ENCODE measurements around the gene C3orf20. TPM values are rescaled to one million over a fixed set of nuclear protein-coding genes. Genes with fewer than 3 reads are reported as not detected.

C3orf20 gene
- total RNA-seq, 1 experiment from 2014 or later, result 0.28 TPM

DNA sequence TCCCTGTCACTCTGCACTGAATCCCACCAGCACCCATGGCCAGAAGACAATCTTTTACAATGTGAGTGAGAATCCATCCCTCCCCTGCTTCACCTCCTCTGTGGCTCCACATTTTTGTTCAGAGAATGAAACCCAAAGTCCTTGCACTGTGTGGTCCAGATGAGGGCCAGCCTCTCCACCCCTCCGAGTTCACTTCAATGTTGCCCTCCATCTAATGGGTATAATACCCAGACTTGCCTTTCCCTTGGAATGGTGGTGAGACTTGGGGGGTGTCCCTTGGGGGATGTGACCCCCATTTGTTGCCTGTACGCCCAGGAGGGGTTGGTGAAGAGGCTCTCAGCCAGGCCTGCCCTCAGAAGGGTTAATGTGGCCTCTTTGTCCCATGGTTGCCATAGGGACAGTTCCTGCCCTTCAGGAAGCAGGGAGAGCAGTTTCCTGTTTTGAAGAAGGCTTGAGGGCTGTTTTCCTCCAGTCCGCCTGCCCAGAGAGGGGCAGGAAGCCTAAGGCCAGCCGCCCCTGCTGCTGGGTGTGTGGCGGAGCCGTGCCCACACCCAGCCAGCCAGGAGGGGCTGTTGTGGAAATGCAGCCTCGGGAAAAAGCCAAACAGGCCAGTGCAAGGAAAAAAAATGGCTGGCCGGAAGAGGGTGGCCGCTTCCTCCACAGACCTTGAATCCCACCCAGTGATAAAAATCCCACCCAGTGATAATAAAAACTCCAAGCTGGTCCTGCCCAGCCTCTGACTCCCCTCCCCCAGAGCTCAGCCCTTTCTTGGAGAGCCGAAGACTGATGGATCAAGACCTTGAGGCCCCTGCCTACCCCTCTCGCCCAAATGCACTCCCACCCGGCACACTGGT is 129.3 kb downstream of the C3orf20 start:
- Mint-ChIP-seq H3K9me3 (ENCODE audit: low read depth, unreplicated experiment) (no peaks in the 10 kb centered on the region), H3K4me1 (ENCODE audit: low read depth, unreplicated experiment) (peaks cover 35% of the 10 kb centered on the region), H3K27ac (ENCODE audit: unreplicated experiment) (no peak overlapping the region), H3K27me3 (ENCODE audit: unreplicated experiment) (peaks cover 22% of the 10 kb centered on the region), H3K36me3 (ENCODE audit: insufficient read depth, unreplicated experiment) (no peaks in the 10 kb centered on the region), H3K4me3 (ENCODE audit: low read depth, unreplicated experiment) (no peak overlapping the region)
- CTCF ChIA-PET, result interaction anchor here (0.6 to 1.2 kb wide), 4 partner anchors 17 to 117 kb away, joined by 3 read pairs; no protein-coding TSS in a partner anchor
- BruUV-seq (replicated peaks), result no TSS peak
- no peak for DNase-seq
- TF ChIP-seq, protein P1, sequence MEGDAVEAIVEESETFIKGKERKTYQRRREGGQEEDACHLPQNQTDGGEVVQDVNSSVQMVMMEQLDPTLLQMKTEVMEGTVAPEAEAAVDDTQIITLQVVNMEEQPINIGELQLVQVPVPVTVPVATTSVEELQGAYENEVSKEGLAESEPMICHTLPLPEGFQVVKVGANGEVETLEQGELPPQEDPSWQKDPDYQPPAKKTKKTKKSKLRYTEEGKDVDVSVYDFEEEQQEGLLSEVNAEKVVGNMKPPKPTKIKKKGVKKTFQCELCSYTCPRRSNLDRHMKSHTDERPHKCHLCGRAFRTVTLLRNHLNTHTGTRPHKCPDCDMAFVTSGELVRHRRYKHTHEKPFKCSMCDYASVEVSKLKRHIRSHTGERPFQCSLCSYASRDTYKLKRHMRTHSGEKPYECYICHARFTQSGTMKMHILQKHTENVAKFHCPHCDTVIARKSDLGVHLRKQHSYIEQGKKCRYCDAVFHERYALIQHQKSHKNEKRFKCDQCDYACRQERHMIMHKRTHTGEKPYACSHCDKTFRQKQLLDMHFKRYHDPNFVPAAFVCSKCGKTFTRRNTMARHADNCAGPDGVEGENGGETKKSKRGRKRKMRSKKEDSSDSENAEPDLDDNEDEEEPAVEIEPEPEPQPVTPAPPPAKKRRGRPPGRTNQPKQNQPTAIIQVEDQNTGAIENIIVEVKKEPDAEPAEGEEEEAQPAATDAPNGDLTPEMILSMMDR (IDR thresholded peaks at IDR 0.05; ENCODE audit: unreplicated experiment), result no peak
- intact Hi-C loops (cut with micrococcal nuclease; ENCODE audit: unreplicated experiment), result no loop called here

DNA sequence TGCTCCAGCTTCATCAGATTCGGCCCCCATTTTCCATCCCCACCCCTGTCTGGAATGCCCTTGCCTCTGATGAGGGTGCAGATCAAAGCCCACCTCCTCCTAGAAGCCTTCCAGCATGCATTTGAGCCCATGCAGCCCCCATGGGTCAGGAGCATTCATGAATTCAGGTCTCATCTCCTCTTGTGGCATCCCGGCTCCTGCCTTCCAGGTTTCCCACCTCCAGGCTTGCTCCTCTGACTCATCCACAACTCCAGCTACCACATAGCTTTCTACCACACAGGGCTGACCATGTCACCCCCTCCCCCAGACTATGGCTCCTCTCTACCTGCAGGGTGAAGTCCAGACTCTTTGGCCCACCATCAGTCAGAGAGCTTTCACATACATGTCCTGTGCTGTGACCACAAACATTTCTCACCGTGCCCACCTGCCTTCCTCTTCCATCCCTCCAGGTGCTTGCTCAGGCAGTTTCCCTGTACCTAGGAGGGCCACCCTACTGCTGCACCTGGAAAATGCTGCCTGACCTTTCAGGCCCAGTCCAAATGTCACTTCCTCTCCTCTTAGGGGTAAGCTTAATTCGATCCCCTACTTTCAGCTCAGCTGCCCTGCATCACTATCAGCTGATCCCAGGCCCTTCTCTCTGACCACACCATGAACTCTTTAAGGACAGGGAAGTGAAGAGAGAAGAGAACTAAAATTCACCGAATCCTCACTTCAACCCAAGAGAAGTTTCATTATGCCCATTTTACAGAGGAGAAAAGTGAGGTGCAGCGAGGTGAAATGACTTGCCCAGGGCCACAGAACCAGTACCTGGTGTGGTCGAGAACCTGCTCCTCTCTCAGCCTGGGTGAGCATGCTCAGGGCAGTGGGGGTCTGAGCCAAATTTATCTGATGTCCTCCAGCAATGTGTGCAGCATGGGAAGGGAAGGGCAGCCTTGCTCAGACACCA is 130.2 kb downstream of the C3orf20 start:
- TF ChIP-seq, protein P1 (IDR thresholded peaks at IDR 0.05; ENCODE audit: unreplicated experiment), result no peak
- H3K36me3 Mint-ChIP-seq (ENCODE audit: insufficient read depth, unreplicated experiment), result no peaks in the 10 kb centered on the region
- no TSS peak for BruUV-seq (replicated peaks)
- H3K27ac Mint-ChIP-seq (ENCODE audit: unreplicated experiment), result no peak overlapping the region
- peak; percentile 21 for DNase-seq
- H3K4me3 Mint-ChIP-seq (ENCODE audit: low read depth, unreplicated experiment), result no peak overlapping the region
- CTCF ChIA-PET, result no interaction called here
- no peaks in the 10 kb centered on the region for H3K9me3 Mint-ChIP-seq (ENCODE audit: low read depth, unreplicated experiment)
- peaks cover 35% of the 10 kb centered on the region for H3K4me1 Mint-ChIP-seq (ENCODE audit: low read depth, unreplicated experiment)
- intact Hi-C loops (cut with micrococcal nuclease; ENCODE audit: unreplicated experiment), result no loop called here
- H3K27me3 Mint-ChIP-seq (ENCODE audit: unreplicated experiment), result peaks cover 22% of the 10 kb centered on the region

DNA sequence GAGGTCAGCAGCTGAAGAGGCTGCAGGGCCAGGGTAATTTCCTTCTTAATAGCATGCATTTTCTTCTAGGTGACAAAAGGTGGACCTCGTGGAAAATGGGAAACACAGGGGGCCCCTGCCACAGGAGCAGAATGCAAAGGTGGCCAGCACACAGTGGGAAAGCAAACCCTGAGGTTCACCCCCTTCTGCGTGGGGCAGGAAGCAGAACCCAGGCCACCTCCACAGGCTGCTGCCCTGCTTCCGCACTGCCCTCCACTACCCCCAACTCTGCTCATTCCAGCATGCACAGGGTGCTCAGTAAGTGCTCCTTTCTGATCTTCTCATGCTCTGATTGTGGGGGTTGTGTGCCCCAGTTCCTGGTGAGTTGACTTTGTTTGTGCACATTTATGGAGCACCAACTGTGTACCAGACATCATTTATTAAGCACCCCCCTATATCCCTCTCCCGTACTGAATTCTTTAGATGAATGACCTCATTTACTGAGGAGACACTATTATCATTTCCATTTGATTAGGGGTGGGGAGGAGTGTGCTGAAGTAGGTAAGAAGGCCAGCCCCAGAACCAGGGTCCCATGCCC is 131.1 kb downstream of the C3orf20 start:
- H3K27me3 Mint-ChIP-seq (ENCODE audit: unreplicated experiment), result peaks cover 26% of the 10 kb centered on the region
- CTCF ChIA-PET, result interaction anchor here (1.0 kb wide), 2 partner anchors 25 to 115 kb away, joined by 4 read pairs; no protein-coding TSS in a partner anchor
- BruUV-seq (replicated peaks), result no TSS peak

More for the DNA sequence above, 131.1 kb downstream of the C3orf20 start:
- no peaks in the 10 kb centered on the region for H3K9me3 Mint-ChIP-seq (ENCODE audit: low read depth, unreplicated experiment)
- H3K36me3 Mint-ChIP-seq (ENCODE audit: insufficient read depth, unreplicated experiment), result peaks cover 1% of the 10 kb centered on the region
- TF ChIP-seq, protein P1 (IDR thresholded peaks at IDR 0.05; ENCODE audit: unreplicated experiment), result no peak
- DNase-seq, result no peak
- intact Hi-C loops (cut with micrococcal nuclease; ENCODE audit: unreplicated experiment), result no loop called here
- H3K4me1 Mint-ChIP-seq (ENCODE audit: low read depth, unreplicated experiment), result peaks cover 35% of the 10 kb centered on the region
- H3K27ac Mint-ChIP-seq (ENCODE audit: unreplicated experiment), result no peak overlapping the region
- H3K4me3 Mint-ChIP-seq (ENCODE audit: low read depth, unreplicated experiment), result no peak overlapping the region

Data from Calu3 (cell line).